CD8-positive, alpha-beta memory T cell (primary cell): Measurements from ENCODE around the gene CCDC102A. TPM values are rescaled to one million over a fixed set of nuclear protein-coding genes. Genes with fewer than 3 reads are reported as not detected.

Experiments used
- CTCF ChIA-PET: fragments of 350-600 bp; sonication (Branson Sonifier 250); formaldehyde crosslinking; loops from one replicate; lab custom pipeline; 2021; ENCODE audit warnings: antibody characterized with exemption; lab: Charles Lee
- POLR2A ChIA-PET: fragments of 350-600 bp; sonication (Branson Sonifier 250); formaldehyde crosslinking; loops from one replicate; lab custom pipeline; 2021; ENCODE audit warnings: antibody characterized with exemption; lab: Charles Lee
- DNase-seq, 5 donors: peaks; one replicate each; pipeline versions ENCODE4 v3.0.0 to v3.0.0-alpha.2; 2020 to 2022; ENCODE audit warnings: mixed read lengths in 1 of 5
- H3K27ac ChIP-seq: one replicate; pipeline ENCODE4 v1.7.0; 2013; ENCODE audit warnings: low read depth, mild to moderate bottlenecking, low read length, moderate library complexity
- H3K27me3 ChIP-seq: 2 replicates; pipeline ENCODE4 v1.7.0; 2013; ENCODE audit warnings: low read length, mild to moderate bottlenecking; ENCODE audit not compliant: insufficient read depth, poor library complexity, severe bottlenecking
- H3K36me3 ChIP-seq: 2 replicates; pipeline ENCODE4 v1.7.0; 2013; ENCODE audit warnings: mild to moderate bottlenecking, low read length, moderate library complexity; ENCODE audit not compliant: insufficient read depth
- H3K4me1 ChIP-seq: 2 replicates; pipeline ENCODE4 v1.7.0; 2013; ENCODE audit warnings: mild to moderate bottlenecking, low read length, moderate library complexity; ENCODE audit not compliant: insufficient read depth
- H3K4me3 ChIP-seq: 2 replicates; pipeline ENCODE4 v1.7.0; 2013; ENCODE audit warnings: mild to moderate bottlenecking, low read length
- H3K9me3 ChIP-seq: 2 replicates; pipeline ENCODE4 v1.7.0; 2013; ENCODE audit warnings: mild to moderate bottlenecking, low read length
- H3K27ac Mint-ChIP-seq, 8 donors: one replicate each; pipeline ENCODE4 v1.8.0; 2020 to 2021; ENCODE audit warnings: mixed read lengths in 8 of 8, mild to moderate bottlenecking in 6 of 8, inconsistent platforms in 3 of 8, moderate library complexity in 3 of 8
- H3K27me3 Mint-ChIP-seq, 2 donors: one replicate each; pipeline ENCODE4 v1.8.0; 2020 to 2021; ENCODE audit warnings: mixed read lengths in 2 of 2, mild to moderate bottlenecking in 1 of 2, moderate library complexity in 1 of 2
- H3K36me3 Mint-ChIP-seq, 3 donors: one replicate each; pipeline ENCODE4 v1.8.0; 2020 to 2021; ENCODE audit warnings: mixed read lengths in 3 of 3, inconsistent platforms in 1 of 3, mild to moderate bottlenecking in 1 of 3
- H3K4me1 Mint-ChIP-seq, 3 donors: one replicate each; pipeline ENCODE4 v1.8.0; 2020 to 2021; ENCODE audit warnings: mixed read lengths in 3 of 3, inconsistent platforms in 1 of 3, mild to moderate bottlenecking in 1 of 3
- H3K4me3 Mint-ChIP-seq, 7 donors: one replicate each; pipeline ENCODE4 v1.8.0; 2020 to 2021; ENCODE audit warnings: mixed read lengths in 7 of 7, mild to moderate bottlenecking in 6 of 7, moderate library complexity in 4 of 7, inconsistent platforms in 2 of 7
- H3K9me3 Mint-ChIP-seq, 5 donors: one replicate each; pipeline ENCODE4 v1.8.0; 2020 to 2022; ENCODE audit warnings: mixed read lengths in 5 of 5, mild to moderate bottlenecking in 3 of 5, moderate library complexity in 2 of 5, inconsistent platforms in 1 of 5
- polyA plus RNA-seq: library from polyadenylated mRNA; unstranded; fragments of 300-500 nt; fragmentation: Illumina TruSeq; gene quantifications from one replicate; pipeline ENCODE4 v1.2.3, GENCODE V29; 2021
- total RNA-seq, 2 experiments: library from RNA; stranded (reverse); gene quantifications; one replicate each; pipeline ENCODE4 v1.2.3, GENCODE V29; 2021

The CCDC102A gene
- total and polyA plus RNA-seq, 3 experiments from 2014 or later: 22.6 to 28.1 (median 27.0) TPM

GRCh38 chr16:57512296-57513001 lies 23.9 kb downstream of the CCDC102A start:
- Histone ChIP-seq H3K4me3 (no peak overlapping the region), H3K27ac (no peak overlapping the region), H3K4me1 (no peaks in the 10 kb centered on the region), H3K36me3 (no peaks in the 10 kb centered on the region), H3K9me3 (no peaks in the 10 kb centered on the region), H3K27me3 (no peaks in the 10 kb centered on the region)
- ChIA-PET POLR2A (no interaction called here), CTCF (interaction anchor here (2.7 kb wide), 1 partner anchor 50 kb away, joined by 7 read pairs; the partner anchor contains the start of gene POLR2C)
- no peak for DNase-seq
- Mint-ChIP-seq H3K27ac (peak overlapping the region in 2 of 8 donors; percentile 26 to 33), H3K36me3 (peaks cover 0 to 50% (median 6%) of the 10 kb centered on the region in 3 donors), H3K4me3 (no peak overlapping the region), H3K9me3 (no peaks in the 10 kb centered on the region), H3K27me3 (peaks cover 0 to 9% of the 10 kb centered on the region in 2 donors), H3K4me1 (peaks cover 0 to 4% (median 0%) of the 10 kb centered on the region in 3 donors)

- H3K27me3 Mint-ChIP-seq: peaks cover 0 to 6% of the 10 kb centered on the region in 2 donors
- H3K4me3 ChIP-seq: no peak overlapping the region
- H3K4me1 Mint-ChIP-seq: no peaks in the 10 kb centered on the region
- no peaks in the 10 kb centered on the region for H3K27me3 ChIP-seq
- ChIA-PET POLR2A (no interaction called here), CTCF (interaction anchor here (1.5 to 1.7 kb wide), 2 partner anchors 10 to 94 kb away, joined by 3 to 9 read pairs; no protein-coding TSS in a partner anchor)
- no peaks in the 10 kb centered on the region for H3K4me1 ChIP-seq
- H3K27ac ChIP-seq: no peak overlapping the region
- no peaks in the 10 kb centered on the region for H3K36me3 ChIP-seq
- H3K9me3 Mint-ChIP-seq: no peaks in the 10 kb centered on the region
- H3K4me3 Mint-ChIP-seq: no peak overlapping the region
- H3K27ac Mint-ChIP-seq: no peak overlapping the region
- peaks cover 0 to 31% (median 6%) of the 10 kb centered on the region in 3 donors for H3K36me3 Mint-ChIP-seq
- DNase-seq: no peak
- no peaks in the 10 kb centered on the region for H3K9me3 ChIP-seq
These were observed 26.1 kb downstream of the CCDC102A start for GRCh38 chr16:57510016-57510871.

GRCh38 chr16:57509231-57509923 lies 27.0 kb downstream of the CCDC102A start:
- H3K36me3 Mint-ChIP-seq: peaks cover 0 to 25% (median 5%) of the 10 kb centered on the region in 3 donors
- Histone ChIP-seq H3K9me3 (no peaks in the 10 kb centered on the region), H3K27ac (no peak overlapping the region), H3K4me3 (no peak overlapping the region), H3K36me3 (no peaks in the 10 kb centered on the region), H3K27me3 (no peaks in the 10 kb centered on the region), H3K4me1 (no peaks in the 10 kb centered on the region)
- no peaks in the 10 kb centered on the region for H3K4me1 Mint-ChIP-seq
- no peaks in the 10 kb centered on the region for H3K9me3 Mint-ChIP-seq
- POLR2A ChIA-PET: interaction anchor here (1.4 kb wide), 1 partner anchor 33 kb away, joined by 3 read pairs; the partner anchor contains the start of gene ADGRG5
- no peak overlapping the region for H3K4me3 Mint-ChIP-seq
- no peak for DNase-seq
- peak overlapping the region in 2 of 8 donors; percentile 36 to 84 for H3K27ac Mint-ChIP-seq
- CTCF ChIA-PET: interaction anchor here (1.5 kb wide), 1 partner anchor 93 kb away, joined by 3 read pairs; no protein-coding TSS in a partner anchor
- H3K27me3 Mint-ChIP-seq: peaks cover 0 to 9% of the 10 kb centered on the region in 2 donors

DNA sequence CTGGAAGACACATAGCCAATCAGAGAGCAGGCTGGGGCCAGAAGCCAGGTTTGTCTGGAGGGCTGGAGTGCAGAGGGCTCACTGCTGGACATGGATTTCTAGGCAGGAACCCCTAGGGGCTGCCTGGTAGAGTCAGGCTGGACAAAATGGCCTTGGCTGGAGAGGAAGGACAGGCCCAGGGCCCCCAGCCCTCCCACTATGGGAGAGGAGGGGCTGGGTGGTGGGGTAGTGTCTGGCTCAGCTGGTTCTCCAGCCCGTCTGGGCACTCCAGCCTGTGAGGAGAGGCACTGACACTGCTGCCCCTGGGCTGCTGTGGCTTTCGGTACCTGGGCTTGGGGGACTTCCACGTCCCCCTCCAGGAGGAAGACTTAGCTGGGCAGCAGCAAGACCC lies 28.3 kb downstream of the CCDC102A start:
- CTCF ChIA-PET: no interaction called here
- H3K4me3 Mint-ChIP-seq: no peak overlapping the region
- Histone ChIP-seq H3K4me1 (no peaks in the 10 kb centered on the region), H3K9me3 (no peaks in the 10 kb centered on the region), H3K36me3 (no peaks in the 10 kb centered on the region), H3K27ac (no peak overlapping the region), H3K4me3 (no peak overlapping the region), H3K27me3 (no peaks in the 10 kb centered on the region)
- DNase-seq: no peak
- H3K9me3 Mint-ChIP-seq: no peaks in the 10 kb centered on the region
- no peak overlapping the region for H3K27ac Mint-ChIP-seq
- H3K4me1 Mint-ChIP-seq: no peaks in the 10 kb centered on the region
- peaks cover 0 to 9% of the 10 kb centered on the region in 2 donors for H3K27me3 Mint-ChIP-seq
- H3K36me3 Mint-ChIP-seq: peaks cover 0 to 12% (median 4%) of the 10 kb centered on the region in 3 donors
- POLR2A ChIA-PET: interaction anchor here (0.6 to 1.4 kb wide), 3 partner anchors 34 to 1007 kb away, joined by 3 to 5 read pairs (median 4); partner anchors contain the start of gene ADGRG5

GRCh38 chr16:57507136-57508034 lies 29.0 kb downstream of the CCDC102A start:
- H3K27ac ChIP-seq: no peak overlapping the region
- peaks cover 0 to 11% of the 10 kb centered on the region in 2 donors for H3K27me3 Mint-ChIP-seq
- H3K4me3 Mint-ChIP-seq: no peak overlapping the region
- H3K4me3 ChIP-seq: no peak overlapping the region
- DNase-seq: no peak
- H3K36me3 ChIP-seq: no peaks in the 10 kb centered on the region
- POLR2A ChIA-PET: interaction anchor here (0.6 to 1.2 kb wide), 2 partner anchors 462 to 1007 kb away, joined by 4 to 5 read pairs; no protein-coding TSS in a partner anchor
- no peaks in the 10 kb centered on the region for H3K27me3 ChIP-seq
- no peak overlapping the region for H3K27ac Mint-ChIP-seq
- no peaks in the 10 kb centered on the region for H3K4me1 ChIP-seq
- no peaks in the 10 kb centered on the region for H3K9me3 ChIP-seq
- no peaks in the 10 kb centered on the region for H3K4me1 Mint-ChIP-seq
- CTCF ChIA-PET: no interaction called here
- no peaks in the 10 kb centered on the region for H3K9me3 Mint-ChIP-seq
- peaks cover 0 to 8% (median 4%) of the 10 kb centered on the region in 3 donors for H3K36me3 Mint-ChIP-seq

- H3K4me3 Mint-ChIP-seq: no peak overlapping the region
- no peak for DNase-seq
- Histone ChIP-seq H3K27me3 (no peaks in the 10 kb centered on the region), H3K36me3 (no peaks in the 10 kb centered on the region), H3K27ac (no peak overlapping the region), H3K4me1 (peaks cover 8% of the 10 kb centered on the region), H3K4me3 (no peak overlapping the region), H3K9me3 (no peaks in the 10 kb centered on the region)
- CTCF ChIA-PET: interaction anchor here (0.6 to 1.6 kb wide), 2 partner anchors 15 to 86 kb away, joined by 3 read pairs; no protein-coding TSS in a partner anchor
- POLR2A ChIA-PET: no interaction called here
- no peak overlapping the region for H3K27ac Mint-ChIP-seq
- no peaks in the 10 kb centered on the region for H3K9me3 Mint-ChIP-seq
- H3K36me3 Mint-ChIP-seq: no peaks in the 10 kb centered on the region
- H3K4me1 Mint-ChIP-seq: peaks cover 5 to 10% (median 6%) of the 10 kb centered on the region in 3 donors
- H3K27me3 Mint-ChIP-seq: peaks cover 0 to 11% of the 10 kb centered on the region in 2 donors
These were observed 31.2 kb downstream of the CCDC102A start for GRCh38 chr16:57505169-57505568.

GRCh38 chr16:57504491-57504890 lies 31.9 kb downstream of the CCDC102A start:
- ChIA-PET POLR2A (interaction anchor here (0.7 kb wide), 1 partner anchor 56 kb away, joined by 6 read pairs; no protein-coding TSS in a partner anchor), CTCF (interaction anchor here (1.6 kb wide), 1 partner anchor 15 kb away, joined by 3 read pairs; no protein-coding TSS in a partner anchor)
- no peak for DNase-seq
- peaks cover 5 to 10% (median 6%) of the 10 kb centered on the region in 3 donors for H3K4me1 Mint-ChIP-seq
- Histone ChIP-seq H3K4me1 (peaks cover 8% of the 10 kb centered on the region), H3K36me3 (no peaks in the 10 kb centered on the region), H3K27me3 (no peaks in the 10 kb centered on the region), H3K27ac (no peak overlapping the region), H3K4me3 (no peak overlapping the region), H3K9me3 (no peaks in the 10 kb centered on the region)
- H3K9me3 Mint-ChIP-seq: no peaks in the 10 kb centered on the region
- no peak overlapping the region for H3K27ac Mint-ChIP-seq
- H3K4me3 Mint-ChIP-seq: no peak overlapping the region
- H3K27me3 Mint-ChIP-seq: peaks cover 0 to 11% of the 10 kb centered on the region in 2 donors
- no peaks in the 10 kb centered on the region for H3K36me3 Mint-ChIP-seq
